ENCODE measurements around the gene PPP2CA. TPM values are rescaled to one million over a fixed set of nuclear protein-coding genes. Genes with fewer than 3 reads are reported as not detected.

Gene PPP2CA
- total and polyA plus RNA-seq, 2 of the 8 experiments (the other 6 are each of a cell fraction or from before 2014, with no cell fraction given): 75.0 to 205 TPM

GRCh38 chr5:134184155-134185135, 41.4 kb downstream of the PPP2CA start:
- TF ChIP-seq SIRT6 (IDR thresholded peaks at IDR 0.05; ENCODE audit: low read length) (no peak), SUZ12 (IDR thresholded peaks at IDR 0.05; ENCODE audit: low read length) (no peak), RAD21 (IDR thresholded peaks at IDR 0.05 in 1 of 2, conservative IDR thresholded peaks at IDR 0.05 in 1 of 2; ENCODE audit: low read depth in 2 of 2, low read length in 2 of 2) (peak; percentile 92 to 94), CREB1 (IDR thresholded peaks at IDR 0.05) (0 out of 2 replicates have a peak, but pooled peaks have one; percentile 25)
- TF ChIP-seq, protein P1, sequence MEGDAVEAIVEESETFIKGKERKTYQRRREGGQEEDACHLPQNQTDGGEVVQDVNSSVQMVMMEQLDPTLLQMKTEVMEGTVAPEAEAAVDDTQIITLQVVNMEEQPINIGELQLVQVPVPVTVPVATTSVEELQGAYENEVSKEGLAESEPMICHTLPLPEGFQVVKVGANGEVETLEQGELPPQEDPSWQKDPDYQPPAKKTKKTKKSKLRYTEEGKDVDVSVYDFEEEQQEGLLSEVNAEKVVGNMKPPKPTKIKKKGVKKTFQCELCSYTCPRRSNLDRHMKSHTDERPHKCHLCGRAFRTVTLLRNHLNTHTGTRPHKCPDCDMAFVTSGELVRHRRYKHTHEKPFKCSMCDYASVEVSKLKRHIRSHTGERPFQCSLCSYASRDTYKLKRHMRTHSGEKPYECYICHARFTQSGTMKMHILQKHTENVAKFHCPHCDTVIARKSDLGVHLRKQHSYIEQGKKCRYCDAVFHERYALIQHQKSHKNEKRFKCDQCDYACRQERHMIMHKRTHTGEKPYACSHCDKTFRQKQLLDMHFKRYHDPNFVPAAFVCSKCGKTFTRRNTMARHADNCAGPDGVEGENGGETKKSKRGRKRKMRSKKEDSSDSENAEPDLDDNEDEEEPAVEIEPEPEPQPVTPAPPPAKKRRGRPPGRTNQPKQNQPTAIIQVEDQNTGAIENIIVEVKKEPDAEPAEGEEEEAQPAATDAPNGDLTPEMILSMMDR (IDR thresholded peaks at IDR 0.05; ENCODE audit: control extremely low read depth in 1 of 3, insufficient read depth in 1 of 3, low read depth in 1 of 3, low read length in 3 of 3): peak; percentile 93 to 97 (median 97)
- POLR2A ChIA-PET (ENCODE audit: partially characterized antibody): interaction anchor here (1.1 to 5.8 kb wide), 5 partner anchors 8 to 105 kb away, joined by 3 to 50 read pairs (median 7); partner anchors contain the start of genes PPP2CA and SKP1

More at GRCh38 chr5:134184155-134185135, 41.4 kb downstream of the PPP2CA start:
- no peak overlapping the region for H3K56ac ChIP-seq (replicated peaks; ENCODE audit: insufficient read length, low read depth, low read length)
- no peaks in the 10 kb centered on the region; the same call in 1 of the 2 replicates for H3K79me1 ChIP-seq (ENCODE audit: low read depth, low read length)
- H3K79me2 ChIP-seq (ENCODE audit: control insufficient read depth in 1 of 2, insufficient read depth in 2 of 2, low read length in 2 of 2): no peaks in the 10 kb centered on the region
- H3K9me3 ChIP-seq (ENCODE audit: insufficient read depth in 2 of 2, low read depth in 1 of 2, low read length in 1 of 2): no peaks in the 10 kb centered on the region
- H3K9ac ChIP-seq (replicated peaks in 1 of 4; ENCODE audit: extremely low read depth in 1 of 4, low read depth in 3 of 4, low read length in 3 of 4): no peak overlapping the region
- no peak overlapping the region for H2BK20ac ChIP-seq (ENCODE audit: low read length)
- H3K4me3 ChIP-seq (ENCODE audit: extremely low read depth in 1 of 4, insufficient read depth in 2 of 4, low read depth in 3 of 4, low read length in 4 of 4): no peak overlapping the region
- CTCF ChIA-PET (ENCODE audit: partially characterized antibody): interaction anchor here (0.6 to 10.1 kb wide), 39 partner anchors 10 to 556 kb away, joined by 3 to 120 read pairs (median 4); no protein-coding TSS in a partner anchor
- no peak overlapping the region for H3K14ac ChIP-seq (ENCODE audit: insufficient read length)
- H3K4ac ChIP-seq (replicated peaks; ENCODE audit: insufficient read length, low read depth, low read length): no peak overlapping the region
- peak overlapping the region; percentile 54; the same call in 1 of the 2 replicates for H4K8ac ChIP-seq (ENCODE audit: extremely low read depth, insufficient read depth, low read length)
- H3K27me3 ChIP-seq (replicated peaks in 1 of 4; ENCODE audit: control insufficient read depth in 3 of 4, extremely low read depth in 1 of 4, insufficient read depth in 3 of 4, low read length in 3 of 4): no peaks in the 10 kb centered on the region
- H3K27ac ChIP-seq (ENCODE audit: low read depth, low read length): no peak overlapping the region
- FAIRE-seq (peak; percentile 48), DNase-seq (ENCODE audit: low read depth in 1 of 2, low spot score in 2 of 2) (peak; percentile 38 to 90)
- no peak overlapping the region for H3K4me2 ChIP-seq (ENCODE audit: insufficient read depth in 1 of 2, low read depth in 2 of 2, low read length in 2 of 2)
- no peaks in the 10 kb centered on the region for H3K4me1 ChIP-seq (replicated peaks in 1 of 4; ENCODE audit: control insufficient read depth in 3 of 4, insufficient read depth in 4 of 4, low read length in 3 of 4)
- 56% methylated on average over 11 of the region's 11 CpGs; no CpG with 5 or more reads in 1 of the 2 experiments for WGBS, 2 experiments (ENCODE audit: extremely low coverage in 1 of 2, insufficient coverage in 1 of 2, insufficient read length in 1 of 2, insufficient replicate concordance in 2 of 2, low coverage in 1 of 2, low lambda C conversion rate in 2 of 2, missing lambda C conversion rate in 1 of 2)
- peak overlapping the region; percentile 72; the same call in 1 of the 2 replicates for H2AFZ ChIP-seq (ENCODE audit: low read length)
- no peak overlapping the region for H2BK12ac ChIP-seq (ENCODE audit: low read depth, low read length)
- H2BK5ac ChIP-seq (ENCODE audit: low read depth, low read length): no peak overlapping the region
- H3K36me3 ChIP-seq (ENCODE audit: control insufficient read depth in 2 of 4, insufficient read depth in 4 of 4, low read length in 3 of 4): no peaks in the 10 kb centered on the region
- H3K18ac ChIP-seq (ENCODE audit: extremely low read depth, low read length): no peak overlapping the region
- H3K23me2 ChIP-seq (ENCODE audit: low read depth, low read length): no peaks in the 10 kb centered on the region; the same call in 1 of the 2 replicates
- 0 out of 2 replicates have a peak overlapping the region, but pooled peaks have one; percentile 76 for H2BK15ac ChIP-seq (ENCODE audit: low read length)
- no peak overlapping the region for H2BK120ac ChIP-seq (replicated peaks; ENCODE audit: low read depth, low read length)
- H3K23ac ChIP-seq (ENCODE audit: insufficient read length): no peak overlapping the region
- H4K5ac ChIP-seq (ENCODE audit: insufficient read length, low read depth, low read length): no peak overlapping the region
- no peak overlapping the region for H4K91ac ChIP-seq (replicated peaks; ENCODE audit: insufficient read length, low read length)
- H2AK5ac ChIP-seq (ENCODE audit: low read depth, low read length): no peak overlapping the region
- peaks cover 0 to 4% of the 10 kb centered on the region in 2 experiments for H4K20me1 ChIP-seq (replicated peaks in 1 of 2; ENCODE audit: control insufficient read depth in 1 of 2, insufficient read depth in 2 of 2, low read length in 2 of 2)
